HG03196 (cell line): Measurements from ENCODE around the gene BCO1.

ENCODE experiments used
- ATAC-seq: cut with Tn5 transposase; IDR thresholded peaks from one replicate; pipeline ENCODE4 v1.9.1; 2021; ENCODE audit not compliant: unreplicated experiment

The BCO1 gene

GRCh38 chr16:81231014-81231413, 7.5 kb upstream of the BCO1 start:
- no peak for ATAC-seq

DNA sequence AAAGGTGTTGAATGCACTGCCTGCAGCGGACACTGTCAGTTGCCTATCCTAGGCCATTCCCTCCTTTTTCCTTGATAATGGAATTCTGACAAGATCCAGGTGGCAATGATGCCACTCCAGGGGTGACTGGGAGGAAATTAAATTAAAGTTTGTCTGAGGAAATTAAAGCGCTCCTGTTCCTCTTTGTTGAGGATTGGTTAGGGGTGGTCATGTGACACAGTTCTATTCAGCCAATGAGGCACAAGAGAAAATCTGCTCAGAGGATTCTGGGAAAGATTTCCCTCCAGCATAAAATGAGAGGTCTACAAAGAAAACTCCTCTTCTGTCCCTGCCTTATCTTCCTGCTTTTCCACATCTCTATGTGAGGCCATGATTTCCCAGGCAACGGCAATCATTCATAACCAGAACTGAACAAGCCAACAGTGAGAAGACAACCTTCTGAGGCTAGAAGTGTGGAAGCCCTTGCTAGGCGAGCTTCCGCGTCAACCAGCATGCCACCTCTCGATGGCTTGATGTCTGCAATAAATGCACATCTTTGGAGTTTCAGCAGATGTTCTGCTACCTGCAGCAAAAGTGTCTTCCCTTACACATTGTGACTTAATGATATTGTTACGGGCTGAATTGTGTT, 5.6 kb upstream of the BCO1 start:
- ATAC-seq: no peak

DNA sequence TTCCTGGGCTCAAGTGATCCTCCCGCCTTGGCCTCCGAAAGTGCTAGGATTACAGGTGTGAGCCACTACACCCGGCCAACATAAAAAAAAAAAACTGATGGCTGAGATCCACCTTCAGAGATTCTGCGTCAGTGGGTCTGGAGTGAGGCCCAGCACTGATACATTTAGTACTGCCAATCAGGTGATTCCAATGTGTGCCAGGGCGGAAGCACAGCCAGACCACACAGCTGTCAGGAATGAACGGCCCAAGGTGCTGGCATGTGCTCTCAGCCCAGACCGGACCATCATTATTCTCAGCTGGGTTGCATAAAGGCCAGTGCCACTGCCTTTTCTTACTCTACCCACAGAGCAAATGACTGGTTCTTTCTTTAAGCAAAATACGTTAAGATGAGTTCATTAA, 1.2 kb upstream of the BCO1 start:
- ATAC-seq: no peak

DNA sequence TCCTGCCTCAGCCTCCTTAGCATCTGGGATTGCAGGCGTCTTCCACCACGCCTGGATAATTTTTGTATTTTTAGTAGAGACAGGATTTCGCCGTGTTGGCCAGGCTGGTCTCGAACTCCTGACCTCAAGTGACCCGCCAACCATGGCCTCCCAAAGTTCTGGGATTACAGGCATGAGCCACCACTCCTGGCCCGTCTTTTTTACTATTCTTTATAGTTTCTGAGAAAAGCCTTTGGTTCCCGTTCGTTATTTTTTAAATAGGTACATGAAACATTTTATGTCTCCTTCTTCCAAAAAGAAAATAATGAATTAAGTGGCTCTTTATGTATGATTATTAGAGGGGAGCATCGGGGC, 570 bp upstream of the BCO1 start:
- no peak for ATAC-seq

DNA sequence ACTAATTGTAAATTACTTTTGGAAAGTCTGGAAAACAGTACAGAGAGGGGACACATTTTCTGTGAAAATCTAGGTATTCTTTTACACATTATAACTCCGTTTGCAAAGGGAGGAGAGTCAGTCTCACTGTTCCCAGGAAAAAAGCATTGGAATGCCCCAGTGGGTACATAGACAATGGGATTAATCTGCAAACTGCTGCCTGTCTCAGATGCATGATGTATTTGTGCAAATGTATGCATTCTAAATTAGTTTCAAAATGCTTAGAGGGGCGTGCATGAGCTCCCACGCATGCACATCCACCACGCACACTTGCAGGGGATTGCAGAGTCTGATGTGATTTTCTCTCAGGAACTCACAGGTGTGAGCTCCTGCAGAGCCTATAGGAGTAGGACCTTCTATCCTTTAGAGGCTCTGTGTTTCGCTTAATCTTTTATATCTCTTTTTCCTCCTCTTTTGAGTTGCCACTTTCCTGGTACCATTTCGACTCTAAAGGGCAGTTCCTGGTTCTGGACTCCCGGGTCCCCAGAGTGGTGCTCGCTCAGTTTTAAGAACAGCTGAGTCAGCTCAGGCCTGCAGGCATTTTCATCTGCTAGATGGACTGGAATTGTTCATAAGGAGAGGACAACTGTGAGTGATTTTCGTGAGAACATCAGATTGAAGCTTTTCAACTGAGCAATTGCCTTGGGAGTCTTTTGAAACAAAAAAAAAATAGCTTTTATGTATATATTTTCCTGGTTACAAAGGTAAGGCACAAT, 1.1 kb downstream of the BCO1 start:
- no peak for ATAC-seq

GRCh38 chr16:81241706-81242105, 3.2 kb downstream of the BCO1 start:
- ATAC-seq: no peak

DNA sequence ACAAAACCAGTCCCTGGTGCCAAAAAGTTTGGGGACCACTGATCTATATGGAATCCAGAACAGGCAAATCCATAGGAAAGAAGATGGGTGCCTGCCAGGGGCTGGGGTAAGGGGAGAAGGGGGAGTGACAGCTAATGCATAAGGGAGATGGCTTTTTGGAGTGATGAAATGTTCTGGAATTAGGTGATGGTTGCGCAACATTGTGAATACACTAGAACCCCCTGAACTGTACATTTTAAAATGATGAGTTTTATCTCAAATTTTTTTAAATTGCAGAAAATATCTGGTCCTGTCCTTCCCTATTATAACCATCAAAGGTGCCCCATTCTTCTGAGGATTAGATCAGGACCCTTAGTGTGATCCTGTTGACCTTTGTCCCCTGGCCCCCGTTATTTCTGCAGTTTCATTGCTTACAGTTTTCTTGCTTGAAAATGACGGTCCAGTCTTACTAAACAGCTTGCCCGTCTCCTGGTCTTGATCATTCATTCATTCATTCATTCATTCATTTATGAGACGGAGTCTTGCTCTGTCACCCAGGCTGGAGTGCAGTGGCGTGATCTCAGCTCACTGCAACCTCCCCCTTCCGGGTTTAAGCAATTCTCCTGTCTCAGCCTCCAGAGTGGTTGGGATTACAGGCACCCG, 4.6 kb downstream of the BCO1 start:
- no peak for ATAC-seq

GRCh38 chr16:81243942-81244341, 5.5 kb downstream of the BCO1 start:
- ATAC-seq: no peak

DNA sequence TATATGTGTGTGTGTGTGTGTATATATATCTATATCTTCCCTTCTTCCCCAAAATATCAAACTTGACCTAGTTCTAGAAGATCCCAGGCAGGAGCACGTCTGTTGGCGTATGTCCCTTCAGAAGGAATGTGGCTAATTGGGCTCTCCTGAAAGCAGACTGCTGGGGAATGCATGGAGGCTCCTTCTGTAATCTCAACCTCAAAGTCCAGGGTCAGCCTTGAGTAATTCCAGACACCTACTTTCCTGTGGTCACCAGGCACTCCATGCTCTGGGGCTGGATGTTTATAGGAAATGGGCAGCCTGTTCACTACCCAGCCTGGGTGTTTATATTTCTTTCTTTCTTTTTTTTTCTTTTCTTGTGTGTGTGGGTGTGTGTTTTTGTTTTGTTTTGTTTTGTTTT, 13.4 kb downstream of the BCO1 start:
- ATAC-seq: no peak

- ATAC-seq: no peak
Observed at GRCh38 chr16:81253141-81253540, 14.7 kb downstream of the BCO1 start.

DNA sequence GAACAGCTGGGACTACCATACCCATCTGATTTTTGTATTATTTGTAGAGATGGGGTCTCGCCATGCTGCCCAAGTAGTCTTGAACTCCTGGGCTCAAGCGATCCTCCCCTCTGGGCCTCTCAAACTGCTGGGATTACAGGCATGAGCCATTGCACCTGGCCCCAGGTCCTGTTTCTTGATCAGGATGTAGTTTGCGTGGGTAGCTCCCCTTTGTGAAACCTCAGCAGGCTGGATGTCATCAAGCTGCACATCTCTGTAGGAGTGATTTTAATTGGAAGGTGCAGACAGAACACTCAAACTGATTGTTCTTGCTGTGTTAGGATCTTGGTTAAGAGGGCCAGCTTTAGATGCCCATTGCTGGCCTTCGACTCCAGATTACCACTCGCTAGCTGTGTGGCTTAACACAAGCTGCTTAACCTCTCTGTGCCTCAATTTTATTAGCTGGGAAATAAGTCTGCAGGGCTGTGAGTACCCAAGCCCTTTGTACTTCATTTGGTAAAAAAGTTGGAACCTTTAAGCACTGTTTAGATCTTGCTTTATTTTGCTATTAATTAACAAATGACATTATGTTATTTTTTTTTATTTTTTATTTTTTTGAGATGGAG, 16.5 kb downstream of the BCO1 start:
- ATAC-seq: no peak

DNA sequence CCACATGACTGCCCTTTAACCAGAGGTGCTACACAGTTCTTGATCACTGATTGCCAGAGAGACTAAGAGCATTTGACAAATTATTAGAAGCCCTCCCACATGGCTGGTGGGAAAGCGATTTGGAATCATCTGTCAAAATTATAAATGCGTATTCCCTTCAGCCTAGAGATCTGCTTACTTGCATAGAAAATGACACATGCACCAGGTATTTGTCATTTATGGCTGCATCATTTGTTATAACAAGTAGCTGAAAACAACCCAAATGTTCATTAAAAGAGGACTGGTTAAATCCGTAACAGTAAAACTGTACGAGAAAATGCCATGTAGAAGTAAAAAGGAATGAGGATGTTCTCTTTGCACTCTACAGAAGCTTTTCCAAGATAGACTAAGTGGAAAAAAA, 21.4 kb downstream of the BCO1 start:
- ATAC-seq: no peak

GRCh38 chr16:81261049-81261648, 22.7 kb downstream of the BCO1 start:
- ATAC-seq: no peak

GRCh38 chr16:81263470-81264220, 25.2 kb downstream of the BCO1 start:
- ATAC-seq: no peak

DNA sequence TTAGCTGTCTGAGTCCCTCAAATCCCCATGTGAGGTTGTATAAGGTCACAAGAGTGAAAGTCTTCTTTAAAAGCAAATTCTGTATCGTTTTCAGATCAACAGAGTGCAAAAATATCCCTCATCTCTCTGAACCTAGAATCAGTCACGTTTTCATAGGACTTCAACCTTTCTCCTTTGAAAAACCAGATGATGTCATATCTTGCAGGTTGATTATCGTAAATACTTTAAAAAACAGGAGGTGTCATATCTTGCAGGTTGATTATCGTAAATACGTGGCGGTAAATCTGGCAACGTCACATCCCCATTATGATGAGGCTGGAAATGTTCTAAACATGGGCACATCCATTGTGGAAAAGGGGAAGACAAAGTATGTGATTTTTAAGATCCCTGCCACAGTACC, 25.9 kb downstream of the BCO1 start:
- no peak for ATAC-seq

GRCh38 chr16:81265052-81265451, 26.6 kb downstream of the BCO1 start:
- no peak for ATAC-seq

- no peak for ATAC-seq
Observed at GRCh38 chr16:81265658-81266451, 27.4 kb downstream of the BCO1 start.

DNA sequence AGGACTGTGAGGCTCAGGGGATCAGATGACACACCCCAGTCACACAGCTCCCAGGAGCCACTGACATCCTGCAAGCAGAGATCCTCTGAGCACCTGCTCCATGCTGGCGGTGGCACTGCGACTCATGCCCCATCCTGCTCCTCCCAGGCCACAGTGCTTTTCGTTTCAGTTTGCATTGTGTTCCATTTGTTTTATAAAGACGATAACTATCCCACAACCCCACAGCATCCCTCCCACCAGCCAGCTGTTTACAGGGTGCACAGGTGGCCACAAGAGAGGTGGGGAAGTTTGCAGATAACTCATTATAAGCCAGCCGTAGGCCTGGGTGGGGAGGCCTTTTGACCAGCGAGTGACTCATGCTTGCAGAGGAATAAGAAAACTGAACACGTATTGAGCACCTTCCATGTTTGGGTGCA, 28.2 kb downstream of the BCO1 start:
- ATAC-seq: no peak

- no peak for ATAC-seq
Observed at GRCh38 chr16:81268509-81268908, 30.0 kb downstream of the BCO1 start.
